GM12875 (cell line): Measurements from ENCODE around the gene PLEKHG4B.

Experiments
- H3K4me3 ChIP-seq: one replicate; pipeline ENCODE4 v1.5.1; 2011; ENCODE audit warnings: low read depth, low read length, control low read depth
- CTCF ChIP-seq: IDR thresholded peaks from 2 replicates; pipeline ENCODE4 v1.5.1; 2011; ENCODE audit warnings: low read depth, mild to moderate bottlenecking, control low read depth, inconsistent platforms, low read length, moderate library complexity, borderline replicate concordance; ENCODE audit not compliant: insufficient read depth

Gene PLEKHG4B

GRCh38 chr5:83029-83428, 8.9 kb upstream of the PLEKHG4B start:
- no peak overlapping the region for H3K4me3 ChIP-seq
- TF ChIP-seq CTCF = no peak

GRCh38 chr5:85334-85995, 6.5 kb upstream of the PLEKHG4B start:
- H3K4me3 ChIP-seq = no peak overlapping the region
- no peak for TF ChIP-seq CTCF

GRCh38 chr5:89337-90286, 2.4 kb upstream of the PLEKHG4B start:
- H3K4me3 ChIP-seq = no peak overlapping the region

GRCh38 chr5:90590-91547, 1.1 kb upstream of the PLEKHG4B start:
- no peak for TF ChIP-seq CTCF
- H3K4me3 ChIP-seq = no peak overlapping the region

More at GRCh38 chr5:89337-90286, 2.4 kb upstream of the PLEKHG4B start:
- no peak for TF ChIP-seq CTCF

- no peak for TF ChIP-seq CTCF
- H3K4me3 ChIP-seq = no peak overlapping the region
These were observed 643 bp downstream of the PLEKHG4B start for GRCh38 chr5:92401-93220.
